Measurements from ENCODE around the gene OAF. TPM values are rescaled to one million over a fixed set of nuclear protein-coding genes. Genes with fewer than 3 reads are reported as not detected.

Gene OAF
- total and polyA plus RNA-seq, 4 donors: 15.0 to 151 (median 82.0) TPM

DNA sequence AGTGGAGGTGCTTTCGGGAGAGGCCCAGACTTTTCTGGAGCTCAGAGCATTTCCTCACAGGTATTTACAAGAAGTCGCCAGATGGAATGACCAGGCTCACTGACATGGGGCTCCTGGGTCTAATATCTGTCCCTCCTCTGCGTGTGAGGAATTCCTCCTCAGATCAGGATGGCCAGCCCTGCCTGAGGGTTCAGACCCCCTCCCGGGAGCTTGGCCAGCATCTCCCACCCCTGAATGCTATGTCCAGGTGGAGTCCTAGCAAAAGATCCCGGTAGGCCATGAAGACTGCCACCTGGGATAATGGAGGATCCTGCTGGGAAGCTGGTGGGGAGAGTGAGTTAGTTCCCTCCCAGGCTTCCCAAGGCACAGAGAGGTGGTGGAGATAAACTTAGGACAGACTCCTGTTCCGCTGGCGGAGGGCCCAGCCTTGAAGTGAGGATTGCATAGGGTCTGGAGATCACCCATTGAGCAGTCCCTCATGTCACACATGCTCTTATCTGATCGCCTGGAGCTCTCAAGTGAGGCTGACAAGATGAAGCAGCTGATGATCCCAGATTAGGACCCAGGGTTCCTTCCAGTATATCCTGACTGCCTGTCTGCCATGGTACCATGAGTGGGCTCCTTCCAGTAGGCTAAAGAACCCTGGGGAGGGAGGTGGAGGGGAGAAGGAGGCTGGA, 5.7 kb downstream of the OAF start:
- peaks cover 33 to 87% (median 65%) of the 10 kb centered on the region in 4 donors for H3K4me1 ChIP-seq (ENCODE audit: control insufficient read depth in 4 of 4, insufficient read depth in 4 of 4, low read length in 3 of 4)
- no peak for DNase-seq (ENCODE audit: low spot score)
- no peak for TF ChIP-seq NR2F2 (IDR thresholded peaks at IDR 0.05)
- H3K9me3 ChIP-seq (ENCODE audit: control insufficient read depth in 4 of 4, low read length in 3 of 4): no peaks in the 10 kb centered on the region
- no peaks in the 10 kb centered on the region for H3K27me3 ChIP-seq (ENCODE audit: control insufficient read depth in 4 of 4, insufficient read depth in 4 of 4, low read length in 3 of 4)
- peak overlapping the region in 1 of 2 donors; percentile 11 for H3K9ac ChIP-seq (ENCODE audit: low read depth in 1 of 2, low read length in 2 of 2)
- peaks cover 0 to 11% (median 2%) of the 10 kb centered on the region in 4 donors for H3K36me3 ChIP-seq (ENCODE audit: control insufficient read depth in 4 of 4, insufficient read depth in 3 of 4, low read depth in 1 of 4, low read length in 3 of 4)
- peak overlapping the region; percentile 93 to 95 for H3K27ac ChIP-seq (ENCODE audit: low read depth in 1 of 2, low read length in 2 of 2)
- WGBS: 80% methylated on average over 8 of the region's 8 CpGs
- no peak overlapping the region for H3K4me3 ChIP-seq (ENCODE audit: low read depth in 1 of 3, low read length in 3 of 3)

DNA sequence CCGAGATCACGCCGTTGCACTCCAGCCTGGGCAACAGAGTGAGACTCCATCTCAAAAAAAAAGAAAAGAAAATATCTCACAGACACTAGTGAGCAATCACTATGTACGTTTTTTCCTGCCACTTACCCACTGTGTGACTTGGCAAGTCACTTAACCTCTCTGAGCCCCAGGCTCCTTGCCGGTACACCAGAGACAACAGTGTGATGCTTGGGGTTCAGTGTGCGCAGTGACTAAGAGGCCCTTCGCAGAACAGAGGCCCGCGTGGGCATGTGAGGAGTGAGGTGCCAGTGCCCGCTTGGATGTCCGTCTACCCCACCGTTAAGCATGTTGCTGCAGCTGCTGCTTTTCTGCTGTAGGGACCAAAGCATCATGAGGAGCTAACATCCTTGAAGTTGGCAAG, 6.7 kb downstream of the OAF start:
- peaks cover 33 to 89% (median 67%) of the 10 kb centered on the region in 4 donors for H3K4me1 ChIP-seq (ENCODE audit: control insufficient read depth in 4 of 4, insufficient read depth in 4 of 4, low read length in 3 of 4)
- no peak for DNase-seq (ENCODE audit: low spot score)
- TF ChIP-seq, protein P1, sequence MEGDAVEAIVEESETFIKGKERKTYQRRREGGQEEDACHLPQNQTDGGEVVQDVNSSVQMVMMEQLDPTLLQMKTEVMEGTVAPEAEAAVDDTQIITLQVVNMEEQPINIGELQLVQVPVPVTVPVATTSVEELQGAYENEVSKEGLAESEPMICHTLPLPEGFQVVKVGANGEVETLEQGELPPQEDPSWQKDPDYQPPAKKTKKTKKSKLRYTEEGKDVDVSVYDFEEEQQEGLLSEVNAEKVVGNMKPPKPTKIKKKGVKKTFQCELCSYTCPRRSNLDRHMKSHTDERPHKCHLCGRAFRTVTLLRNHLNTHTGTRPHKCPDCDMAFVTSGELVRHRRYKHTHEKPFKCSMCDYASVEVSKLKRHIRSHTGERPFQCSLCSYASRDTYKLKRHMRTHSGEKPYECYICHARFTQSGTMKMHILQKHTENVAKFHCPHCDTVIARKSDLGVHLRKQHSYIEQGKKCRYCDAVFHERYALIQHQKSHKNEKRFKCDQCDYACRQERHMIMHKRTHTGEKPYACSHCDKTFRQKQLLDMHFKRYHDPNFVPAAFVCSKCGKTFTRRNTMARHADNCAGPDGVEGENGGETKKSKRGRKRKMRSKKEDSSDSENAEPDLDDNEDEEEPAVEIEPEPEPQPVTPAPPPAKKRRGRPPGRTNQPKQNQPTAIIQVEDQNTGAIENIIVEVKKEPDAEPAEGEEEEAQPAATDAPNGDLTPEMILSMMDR (IDR thresholded peaks at IDR 0.05; ENCODE audit: low read depth, low read length, missing input control): peak; percentile 8
- TF ChIP-seq, protein P2, sequence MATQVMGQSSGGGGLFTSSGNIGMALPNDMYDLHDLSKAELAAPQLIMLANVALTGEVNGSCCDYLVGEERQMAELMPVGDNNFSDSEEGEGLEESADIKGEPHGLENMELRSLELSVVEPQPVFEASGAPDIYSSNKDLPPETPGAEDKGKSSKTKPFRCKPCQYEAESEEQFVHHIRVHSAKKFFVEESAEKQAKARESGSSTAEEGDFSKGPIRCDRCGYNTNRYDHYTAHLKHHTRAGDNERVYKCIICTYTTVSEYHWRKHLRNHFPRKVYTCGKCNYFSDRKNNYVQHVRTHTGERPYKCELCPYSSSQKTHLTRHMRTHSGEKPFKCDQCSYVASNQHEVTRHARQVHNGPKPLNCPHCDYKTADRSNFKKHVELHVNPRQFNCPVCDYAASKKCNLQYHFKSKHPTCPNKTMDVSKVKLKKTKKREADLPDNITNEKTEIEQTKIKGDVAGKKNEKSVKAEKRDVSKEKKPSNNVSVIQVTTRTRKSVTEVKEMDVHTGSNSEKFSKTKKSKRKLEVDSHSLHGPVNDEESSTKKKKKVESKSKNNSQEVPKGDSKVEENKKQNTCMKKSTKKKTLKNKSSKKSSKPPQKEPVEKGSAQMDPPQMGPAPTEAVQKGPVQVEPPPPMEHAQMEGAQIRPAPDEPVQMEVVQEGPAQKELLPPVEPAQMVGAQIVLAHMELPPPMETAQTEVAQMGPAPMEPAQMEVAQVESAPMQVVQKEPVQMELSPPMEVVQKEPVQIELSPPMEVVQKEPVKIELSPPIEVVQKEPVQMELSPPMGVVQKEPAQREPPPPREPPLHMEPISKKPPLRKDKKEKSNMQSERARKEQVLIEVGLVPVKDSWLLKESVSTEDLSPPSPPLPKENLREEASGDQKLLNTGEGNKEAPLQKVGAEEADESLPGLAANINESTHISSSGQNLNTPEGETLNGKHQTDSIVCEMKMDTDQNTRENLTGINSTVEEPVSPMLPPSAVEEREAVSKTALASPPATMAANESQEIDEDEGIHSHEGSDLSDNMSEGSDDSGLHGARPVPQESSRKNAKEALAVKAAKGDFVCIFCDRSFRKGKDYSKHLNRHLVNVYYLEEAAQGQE (IDR thresholded peaks at IDR 0.05): no peak
- no peak for TF ChIP-seq RXRA (IDR thresholded peaks at IDR 0.05)
- TF ChIP-seq HNF4G (IDR thresholded peaks at IDR 0.05): no peak
- no peaks in the 10 kb centered on the region for H3K27me3 ChIP-seq (ENCODE audit: control insufficient read depth in 4 of 4, insufficient read depth in 4 of 4, low read length in 3 of 4)
- H3K4me3 ChIP-seq (ENCODE audit: low read depth in 1 of 3, low read length in 3 of 3): no peak overlapping the region
- peak overlapping the region in 1 of 2 donors; percentile 18 for H3K9ac ChIP-seq (ENCODE audit: low read depth in 1 of 2, low read length in 2 of 2)
- peak overlapping the region; percentile 93 to 95 for H3K27ac ChIP-seq (ENCODE audit: low read depth in 1 of 2, low read length in 2 of 2)
- H3K9me3 ChIP-seq (ENCODE audit: control insufficient read depth in 4 of 4, low read length in 3 of 4): no peaks in the 10 kb centered on the region
- WGBS: 79% methylated on average over 12 of the region's 12 CpGs
- peaks cover 0 to 14% (median 3%) of the 10 kb centered on the region in 4 donors for H3K36me3 ChIP-seq (ENCODE audit: control insufficient read depth in 4 of 4, insufficient read depth in 3 of 4, low read depth in 1 of 4, low read length in 3 of 4)

DNA sequence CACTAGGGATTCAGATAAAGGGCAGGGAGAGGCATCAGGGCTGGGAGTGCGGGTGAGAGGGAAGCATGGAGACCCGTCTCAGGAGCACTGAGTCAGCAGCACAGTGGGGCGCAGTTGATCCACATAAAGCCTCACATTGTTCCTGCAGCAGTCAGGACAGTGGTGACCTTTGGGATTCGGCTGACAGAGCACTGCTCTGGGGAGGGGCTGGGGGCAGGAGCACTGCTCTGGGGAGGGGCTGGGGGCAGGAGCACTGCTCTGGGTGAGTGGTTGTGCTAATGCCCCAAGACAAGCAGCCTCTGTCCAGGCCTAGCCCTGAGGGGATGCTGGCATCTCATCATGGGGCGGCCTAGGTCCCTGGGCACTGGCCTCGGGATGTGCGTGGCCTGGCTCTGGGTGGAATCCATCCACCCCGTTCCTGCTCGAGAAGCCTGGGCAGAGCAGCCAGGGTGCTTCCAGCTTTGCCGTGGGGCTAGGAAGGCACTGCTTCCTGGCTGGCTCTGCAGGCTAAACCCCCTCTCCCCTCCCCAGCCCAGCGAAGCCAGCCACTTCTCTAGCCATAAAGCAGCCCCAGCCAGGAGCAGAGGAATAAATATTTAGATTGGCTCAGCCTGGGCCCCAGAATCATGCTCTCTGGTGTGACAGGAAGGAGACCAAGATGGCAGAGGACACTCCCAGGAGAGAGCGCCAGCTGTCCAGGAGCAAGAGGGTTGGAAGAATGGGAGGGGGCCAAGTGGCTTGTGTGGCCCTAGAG, 7.3 kb downstream of the OAF start:
- Histone ChIP-seq H3K27ac (ENCODE audit: low read depth in 1 of 2, low read length in 2 of 2) (peak overlapping the region; percentile 93 to 95), H3K9me3 (ENCODE audit: control insufficient read depth in 4 of 4, low read length in 3 of 4) (no peaks in the 10 kb centered on the region), H3K36me3 (ENCODE audit: control insufficient read depth in 4 of 4, insufficient read depth in 3 of 4, low read depth in 1 of 4, low read length in 3 of 4) (peaks cover 0 to 16% (median 3%) of the 10 kb centered on the region in 4 donors), H3K9ac (ENCODE audit: low read depth in 1 of 2, low read length in 2 of 2) (peak overlapping the region; percentile 5 to 18), H3K4me1 (ENCODE audit: control insufficient read depth in 4 of 4, insufficient read depth in 4 of 4, low read length in 3 of 4) (peaks cover 33 to 84% (median 64%) of the 10 kb centered on the region in 4 donors), H3K27me3 (ENCODE audit: control insufficient read depth in 4 of 4, insufficient read depth in 4 of 4, low read length in 3 of 4) (no peaks in the 10 kb centered on the region), H3K4me3 (ENCODE audit: low read depth in 1 of 3, low read length in 3 of 3) (no peak overlapping the region)
- TF ChIP-seq, protein P3, sequence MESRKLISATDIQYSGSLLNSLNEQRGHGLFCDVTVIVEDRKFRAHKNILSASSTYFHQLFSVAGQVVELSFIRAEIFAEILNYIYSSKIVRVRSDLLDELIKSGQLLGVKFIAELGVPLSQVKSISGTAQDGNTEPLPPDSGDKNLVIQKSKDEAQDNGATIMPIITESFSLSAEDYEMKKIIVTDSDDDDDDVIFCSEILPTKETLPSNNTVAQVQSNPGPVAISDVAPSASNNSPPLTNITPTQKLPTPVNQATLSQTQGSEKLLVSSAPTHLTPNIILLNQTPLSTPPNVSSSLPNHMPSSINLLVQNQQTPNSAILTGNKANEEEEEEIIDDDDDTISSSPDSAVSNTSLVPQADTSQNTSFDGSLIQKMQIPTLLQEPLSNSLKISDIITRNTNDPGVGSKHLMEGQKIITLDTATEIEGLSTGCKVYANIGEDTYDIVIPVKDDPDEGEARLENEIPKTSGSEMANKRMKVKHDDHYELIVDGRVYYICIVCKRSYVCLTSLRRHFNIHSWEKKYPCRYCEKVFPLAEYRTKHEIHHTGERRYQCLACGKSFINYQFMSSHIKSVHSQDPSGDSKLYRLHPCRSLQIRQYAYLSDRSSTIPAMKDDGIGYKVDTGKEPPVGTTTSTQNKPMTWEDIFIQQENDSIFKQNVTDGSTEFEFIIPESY (IDR thresholded peaks at IDR 0.05): no peak
- peak in 1 of 2 donors; percentile 11 for TF ChIP-seq HNF4A (conservative IDR thresholded peaks at IDR 0.05)
- no peak for TF ChIP-seq FOXA2 (IDR thresholded peaks at IDR 0.05)
- peak; percentile 15 to 19 for TF ChIP-seq RXRA (IDR thresholded peaks at IDR 0.05)
- TF ChIP-seq RAD21 (IDR thresholded peaks at IDR 0.05): no peak
- TF ChIP-seq YY1 (IDR thresholded peaks at IDR 0.05): peak; percentile 78
- WGBS: 37% methylated on average over 12 of the region's 12 CpGs
- no peak for DNase-seq (ENCODE audit: low spot score)
